A549 (cell line): ENCODE data around the gene ATMIN. TPM values are rescaled to one million over a fixed set of nuclear protein-coding genes. Genes with fewer than 3 reads are reported as not detected.

Experiments
- ATAC-seq, 2 experiments: fragments of 200-7000 bp in 1 of 2; fragments of >200 bp in 1 of 2; cut with Nextera tagmentation in 1 of 2; cut with Tn5 transposase in 1 of 2; 3 replicates each; pipeline versions ENCODE4 v1.8.0 to v1.9.1; 2018 to 2020; ENCODE audit warnings: mild to moderate bottlenecking in 1 of 2, moderate library complexity in 1 of 2
- CTCF ChIA-PET: fragments of 300-600 bp; sonication (Branson Sonifier 250); formaldehyde crosslinking; extraction: SDS; loops from one replicate; lab custom pipeline; 2021; ENCODE audit warnings: antibody characterized with exemption, inconsistent platforms; lab: Yijun Ruan, JAX
- POLR2A ChIA-PET: fragments of 350-600 bp; formaldehyde crosslinking; extraction: SDS; loops from one replicate; lab custom pipeline; 2021; ENCODE audit warnings: antibody characterized with exemption, inconsistent platforms; lab: Yijun Ruan, JAX
- DNase-seq, 2 experiments: peaks; one replicate each; pipeline versions ENCODE4 v3.0.0 to v3.0.0-alpha.2; 2011 to 2016; ENCODE audit warnings: low read depth in 1 of 2, low spot score in 1 of 2
- FAIRE-seq: peaks from 2 replicates; lab custom pipeline; 2011; peaks lifted over from hg19 to GRCh38; lab: Jason Lieb, UNC
- H3K27ac ChIP-seq, 2 experiments: fragments of >200 bp; sonication (Bioruptor Twin); formaldehyde crosslinking; 3 replicates each; pipeline ENCODE4 v1.5.1; 2016 to 2017
- H3K4me1 ChIP-seq: fragments of >200 bp; sonication (Bioruptor Twin); formaldehyde crosslinking; 3 replicates; pipeline ENCODE4 v1.6.1; 2016
- H3K4me2 ChIP-seq: fragments of >200 bp; sonication (Bioruptor Twin); formaldehyde crosslinking; 3 replicates; pipeline ENCODE4 v1.6.1; 2016
- H3K4me3 ChIP-seq: fragments of >200 bp; sonication (Bioruptor Twin); formaldehyde crosslinking; 3 replicates; pipeline ENCODE4 v1.5.1; 2016
- H3K9me3 ChIP-seq: fragments of >200 bp; sonication (Bioruptor Twin); formaldehyde crosslinking; 3 replicates; pipeline ENCODE4 v1.6.1; 2016
- CHD2 ChIP-seq: fragments of 150-350 bp; IDR thresholded peaks from 2 replicates; pipeline ENCODE4 v1.6.1; 2014; ENCODE audit warnings: low read length; ENCODE audit not compliant: partially characterized antibody
- EHMT2 ChIP-seq: fragments of 200-600 bp; sonication (generic); IDR thresholded peaks from 2 replicates; pipeline ENCODE4 v1.6.1; 2016; ENCODE audit warnings: antibody characterized with exemption, low read depth, mild to moderate bottlenecking, moderate library complexity
- EP300 ChIP-seq, 2 experiments: fragments of >200 bp; sonication (Bioruptor Twin); formaldehyde crosslinking; IDR thresholded peaks; 2 replicates in 1 of 2; 3 replicates in 1 of 2; pipeline ENCODE4 v1.6.1; 2016 to 2017
- ESRRA ChIP-seq: fragments of 150-350 bp; IDR thresholded peaks from 2 replicates; pipeline ENCODE4 v1.6.1; 2014; ENCODE audit warnings: mild to moderate bottlenecking, low read length, borderline replicate concordance
- FOSB ChIP-seq: fragments of 250-450 bp; sonication (Bioruptor Pico); IDR thresholded peaks from 2 replicates; pipeline ENCODE4 v1.5.0; 2020; ENCODE audit warnings: mild to moderate bottlenecking, moderate library complexity
- FOXS1 ChIP-seq: fragments of 250-450 bp; sonication (Bioruptor Pico); IDR thresholded peaks from 2 replicates; pipeline ENCODE4 v1.5.0; 2020; ENCODE audit warnings: mild to moderate bottlenecking, moderate library complexity
- GATA3 ChIP-seq: IDR thresholded peaks from 2 replicates; pipeline ENCODE4 v1.6.1; 2012; ENCODE audit warnings: borderline replicate concordance
- HDAC2 ChIP-seq: fragments of 200-600 bp; sonication (generic); IDR thresholded peaks from 2 replicates; pipeline ENCODE4 v1.6.1; 2016
- HEYL ChIP-seq: fragments of 250-450 bp; sonication (Bioruptor Pico); IDR thresholded peaks from 2 replicates; pipeline ENCODE4 v1.8.0; 2021; ENCODE audit warnings: mild to moderate bottlenecking, moderate library complexity
- KDM1A ChIP-seq: fragments of 200-600 bp; sonication (generic); IDR thresholded peaks from 2 replicates; pipeline ENCODE4 v1.6.1; 2016; ENCODE audit warnings: low read depth, mild to moderate bottlenecking
- NFE2L2 ChIP-seq: fragments of 150-350 bp; conservative IDR thresholded peaks from 2 replicates; pipeline ENCODE4 v1.6.1; 2014; ENCODE audit warnings: low read length
- PHF8 ChIP-seq: fragments of 200-600 bp; sonication (generic); IDR thresholded peaks from 2 replicates; pipeline ENCODE4 v1.6.1; 2016; ENCODE audit warnings: low read depth, mild to moderate bottlenecking, antibody characterized with exemption, moderate library complexity, borderline replicate concordance
- POLR2A ChIP-seq: IDR thresholded peaks from 2 replicates; pipeline ENCODE4 v1.6.1; 2012; ENCODE audit warnings: mild to moderate bottlenecking, low read length
- ZC3H11A ChIP-seq: fragments of 450-650 bp; IDR thresholded peaks from 2 replicates; pipeline ENCODE4 v1.6.1; 2014; ENCODE audit warnings: antibody characterized with exemption, mild to moderate bottlenecking
- ZFP36 ChIP-seq: fragments of 450-650 bp; IDR thresholded peaks from 2 replicates; pipeline ENCODE4 v1.6.1; 2014; ENCODE audit warnings: borderline replicate concordance; ENCODE audit not compliant: partially characterized antibody
- ZSCAN20 ChIP-seq: fragments of 250-450 bp; sonication (Bioruptor Pico); IDR thresholded peaks from 2 replicates; pipeline ENCODE4 v1.8.0; 2022; ENCODE audit warnings: mild to moderate bottlenecking, moderate library complexity
- WGBS: methylation state at CpG from one replicate; pipeline ENCODE4 v1.1.6; 2017; ENCODE audit errors: missing lambda C conversion rate; 5-methylcytosine and 5-hydroxymethylcytosine counted together
- polyA plus RNA-seq, 4 experiments: library from polyadenylated mRNA; depleted of rRNA in 3 of 4; stranded (reverse); fragments of >200 nt; fragmentation: RNase III in 1 of 4; extraction: RNeasy Plus Mini Kit Qiagen cat#74134 plus additional on column Dnase treatment in 1 of 4; gene quantifications; 2 replicates in 3 of 4; 3 replicates in 1 of 4; pipeline ENCODE4 v1.2.3, GENCODE V29; 2011 to 2017
- TF ChIP-seq, protein P1 (sequence below): IDR thresholded peaks from 2 replicates; pipeline ENCODE4 v1.6.1; 2012
- TF ChIP-seq, protein P2 (sequence below): fragments of >200 bp; sonication (Bioruptor Twin); formaldehyde crosslinking; IDR thresholded peaks from 2 replicates; pipeline ENCODE4 v1.6.1; 2016
- TF ChIP-seq, protein P3 (sequence below): fragments of 250-450 bp; sonication (Bioruptor Pico); IDR thresholded peaks from 2 replicates; pipeline ENCODE4 v1.5.0; 2021; ENCODE audit warnings: mild to moderate bottlenecking, moderate library complexity, borderline replicate concordance
- TF ChIP-seq, protein P4 (sequence below): IDR thresholded peaks from 2 replicates; pipeline ENCODE4 v1.6.1; 2012; ENCODE audit warnings: low read depth, borderline replicate concordance
- TF ChIP-seq, protein P5 (sequence below): fragments of >200 bp; sonication (Bioruptor Twin); formaldehyde crosslinking; IDR thresholded peaks from 3 replicates; pipeline ENCODE4 v1.5.1; 2016

The ATMIN gene
- polyA plus RNA-seq, 2 of the 4 experiments (the other 2 are of a cell fraction): 26.2 to 50.4 TPM

DNA sequence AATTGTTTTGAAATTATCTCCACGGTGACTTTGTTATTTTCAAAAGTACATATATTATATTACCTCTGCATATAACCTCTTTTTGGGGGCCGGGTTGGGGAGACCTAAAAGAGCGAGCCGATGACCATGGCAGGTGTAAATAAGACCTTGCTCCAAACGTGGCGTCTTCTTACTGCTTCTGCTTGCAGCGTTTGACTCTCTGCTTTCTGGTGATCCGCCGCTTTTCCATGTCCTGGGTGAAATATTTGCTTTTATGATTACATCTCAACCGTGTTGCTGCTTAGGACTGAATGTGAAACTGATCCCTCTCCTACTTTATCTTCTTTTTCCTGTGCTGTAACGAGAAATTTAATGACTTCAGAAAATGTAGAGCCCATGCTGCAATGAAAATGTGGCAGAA lies 18.1 kb downstream of the ATMIN start:
- H3K4me1 ChIP-seq: no peaks in the 10 kb centered on the region
- CTCF ChIA-PET: interaction anchor here (1.4 kb wide), 1 partner anchor 18 kb away, joined by 5 read pairs; the partner anchor contains the start of gene ATMIN
- peaks cover 9% of the 10 kb centered on the region; the same call in 2 of the 3 replicates for H3K9me3 ChIP-seq
- no peak overlapping the region for H3K27ac ChIP-seq
- DNase-seq (no peak), FAIRE-seq (no peak), ATAC-seq (no peak)
- 65% methylated on average over 11 of the region's 11 CpGs for WGBS
- TF ChIP-seq ZC3H11A: no peak
- no peak for TF ChIP-seq KDM1A
- TF ChIP-seq FOXS1: no peak
- no peak for TF ChIP-seq CHD2
- TF ChIP-seq ZSCAN20 (CRISPR knock-in tag): no peak
- TF ChIP-seq FOSB (CRISPR knock-in tag): no peak
- TF ChIP-seq GATA3: no peak
- TF ChIP-seq, protein P1, sequence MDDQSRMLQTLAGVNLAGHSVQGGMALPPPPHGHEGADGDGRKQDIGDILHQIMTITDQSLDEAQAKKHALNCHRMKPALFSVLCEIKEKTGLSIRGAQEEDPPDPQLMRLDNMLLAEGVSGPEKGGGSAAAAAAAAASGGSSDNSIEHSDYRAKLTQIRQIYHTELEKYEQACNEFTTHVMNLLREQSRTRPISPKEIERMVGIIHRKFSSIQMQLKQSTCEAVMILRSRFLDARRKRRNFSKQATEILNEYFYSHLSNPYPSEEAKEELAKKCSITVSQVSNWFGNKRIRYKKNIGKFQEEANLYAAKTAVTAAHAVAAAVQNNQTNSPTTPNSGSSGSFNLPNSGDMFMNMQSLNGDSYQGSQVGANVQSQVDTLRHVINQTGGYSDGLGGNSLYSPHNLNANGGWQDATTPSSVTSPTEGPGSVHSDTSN: no peak
- TF ChIP-seq, protein P2, sequence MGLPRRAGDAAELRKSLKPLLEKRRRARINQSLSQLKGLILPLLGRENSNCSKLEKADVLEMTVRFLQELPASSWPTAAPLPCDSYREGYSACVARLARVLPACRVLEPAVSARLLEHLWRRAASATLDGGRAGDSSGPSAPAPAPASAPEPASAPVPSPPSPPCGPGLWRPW: no peak
- TF ChIP-seq, protein P3, sequence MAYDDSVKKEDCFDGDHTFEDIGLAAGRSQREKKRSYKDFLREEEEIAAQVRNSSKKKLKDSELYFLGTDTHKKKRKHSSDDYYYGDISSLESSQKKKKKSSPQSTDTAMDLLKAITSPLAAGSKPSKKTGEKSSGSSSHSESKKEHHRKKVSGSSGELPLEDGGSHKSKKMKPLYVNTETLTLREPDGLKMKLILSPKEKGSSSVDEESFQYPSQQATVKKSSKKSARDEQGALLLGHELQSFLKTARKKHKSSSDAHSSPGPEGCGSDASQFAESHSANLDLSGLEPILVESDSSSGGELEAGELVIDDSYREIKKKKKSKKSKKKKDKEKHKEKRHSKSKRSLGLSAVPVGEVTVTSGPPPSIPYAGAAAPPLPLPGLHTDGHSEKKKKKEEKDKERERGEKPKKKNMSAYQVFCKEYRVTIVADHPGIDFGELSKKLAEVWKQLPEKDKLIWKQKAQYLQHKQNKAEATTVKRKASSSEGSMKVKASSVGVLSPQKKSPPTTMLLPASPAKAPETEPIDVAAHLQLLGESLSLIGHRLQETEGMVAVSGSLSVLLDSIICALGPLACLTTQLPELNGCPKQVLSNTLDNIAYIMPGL: no peak
- no peak for TF ChIP-seq ESRRA
- TF ChIP-seq, protein P4, sequence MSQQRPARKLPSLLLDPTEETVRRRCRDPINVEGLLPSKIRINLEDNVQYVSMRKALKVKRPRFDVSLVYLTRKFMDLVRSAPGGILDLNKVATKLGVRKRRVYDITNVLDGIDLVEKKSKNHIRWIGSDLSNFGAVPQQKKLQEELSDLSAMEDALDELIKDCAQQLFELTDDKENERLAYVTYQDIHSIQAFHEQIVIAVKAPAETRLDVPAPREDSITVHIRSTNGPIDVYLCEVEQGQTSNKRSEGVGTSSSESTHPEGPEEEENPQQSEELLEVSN: no peak
- TF ChIP-seq ZFP36: no peak
- no peak for TF ChIP-seq NFE2L2
- no peak overlapping the region for H3K4me2 ChIP-seq
- H3K4me3 ChIP-seq: no peak overlapping the region
- POLR2A ChIA-PET: interaction anchor here (0.8 kb wide), 1 partner anchor 23 kb away, joined by 4 read pairs; the partner anchor contains the start of gene C16orf46

DNA sequence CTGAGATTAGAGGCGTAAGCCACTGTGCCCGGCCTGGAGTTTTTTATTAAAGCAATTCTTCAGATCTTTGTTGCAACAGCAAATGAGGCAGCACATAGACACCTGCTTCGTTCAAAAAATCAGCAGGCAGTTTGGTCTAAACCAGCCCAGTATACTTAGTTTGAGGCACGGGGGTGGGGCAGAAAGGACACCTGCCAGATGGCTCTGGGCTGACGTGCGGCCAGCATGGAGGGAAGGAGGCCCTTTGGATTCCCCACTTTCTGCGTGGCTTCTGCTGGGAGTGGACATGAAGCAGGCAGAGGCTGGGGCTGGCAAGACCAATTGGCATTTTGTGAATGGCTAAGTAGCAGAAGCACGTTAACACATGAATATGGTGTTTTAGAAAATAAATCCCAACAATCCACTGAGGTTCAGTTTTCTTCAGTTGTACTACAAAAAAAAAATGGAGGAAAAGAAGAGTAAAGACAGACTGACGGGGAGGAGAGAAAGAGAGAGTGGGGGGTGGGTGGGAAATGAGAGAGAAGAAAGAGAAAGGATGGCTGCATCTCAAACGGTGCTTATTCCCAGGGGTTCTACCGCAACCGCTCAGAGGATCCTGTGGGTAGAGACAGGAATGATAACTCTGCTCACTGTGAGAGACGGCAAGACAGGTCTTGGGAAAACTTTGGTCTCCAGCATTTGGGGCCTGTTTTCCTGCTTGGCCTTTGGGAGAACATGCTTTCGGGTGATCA lies 25.1 kb downstream of the ATMIN start:
- CTCF ChIA-PET: no interaction called here
- Histone ChIP-seq H3K4me3 (no peak overlapping the region), H3K27ac (no peak overlapping the region), H3K4me2 (no peak overlapping the region)
- no peak for DNase-seq
- WGBS: 81% methylated on average over 14 of the region's 14 CpGs
- TF ChIP-seq, protein P1: no peak
- TF ChIP-seq HDAC2 (no peak), ZFP36 (no peak), EHMT2 (no peak), POLR2A (no peak), CHD2 (no peak), FOXS1 (no peak), PHF8 (no peak), EP300 (IDR thresholded peaks at IDR 0.05) (no peak), HEYL (CRISPR knock-in tag) (no peak)
- TF ChIP-seq, protein P5, sequence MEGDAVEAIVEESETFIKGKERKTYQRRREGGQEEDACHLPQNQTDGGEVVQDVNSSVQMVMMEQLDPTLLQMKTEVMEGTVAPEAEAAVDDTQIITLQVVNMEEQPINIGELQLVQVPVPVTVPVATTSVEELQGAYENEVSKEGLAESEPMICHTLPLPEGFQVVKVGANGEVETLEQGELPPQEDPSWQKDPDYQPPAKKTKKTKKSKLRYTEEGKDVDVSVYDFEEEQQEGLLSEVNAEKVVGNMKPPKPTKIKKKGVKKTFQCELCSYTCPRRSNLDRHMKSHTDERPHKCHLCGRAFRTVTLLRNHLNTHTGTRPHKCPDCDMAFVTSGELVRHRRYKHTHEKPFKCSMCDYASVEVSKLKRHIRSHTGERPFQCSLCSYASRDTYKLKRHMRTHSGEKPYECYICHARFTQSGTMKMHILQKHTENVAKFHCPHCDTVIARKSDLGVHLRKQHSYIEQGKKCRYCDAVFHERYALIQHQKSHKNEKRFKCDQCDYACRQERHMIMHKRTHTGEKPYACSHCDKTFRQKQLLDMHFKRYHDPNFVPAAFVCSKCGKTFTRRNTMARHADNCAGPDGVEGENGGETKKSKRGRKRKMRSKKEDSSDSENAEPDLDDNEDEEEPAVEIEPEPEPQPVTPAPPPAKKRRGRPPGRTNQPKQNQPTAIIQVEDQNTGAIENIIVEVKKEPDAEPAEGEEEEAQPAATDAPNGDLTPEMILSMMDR: no peak
- TF ChIP-seq, protein P2: no peak
- TF ChIP-seq, all 56 proteins: peak for 0
- H3K4me1 ChIP-seq: no peaks in the 10 kb centered on the region
- H3K9me3 ChIP-seq: no peaks in the 10 kb centered on the region
- ATAC-seq: no peak
- no peak for FAIRE-seq
- POLR2A ChIA-PET: no interaction called here
